HG03066 (cell line): ENCODE measurements around the gene GRIA3.
"Not testable (repeated sequence)": the region's sequence is repeated elsewhere in the genome, so short reads cannot be mapped to it uniquely, and the experiment has no call there.

ENCODE experiments used
- ATAC-seq: cut with Tn5 transposase; IDR thresholded peaks from one replicate; pipeline ENCODE4 v1.9.1; 2021; ENCODE audit warnings: low read depth; ENCODE audit not compliant: unreplicated experiment

The GRIA3 gene

GRCh38 chrX:123337886-123338639, 154.0 kb downstream of the GRIA3 start:
- no peak for ATAC-seq

- ATAC-seq: no peak
Observed at GRCh38 chrX:123339221-123339905, 155.3 kb downstream of the GRIA3 start.

- no peak for ATAC-seq
Observed at GRCh38 chrX:123340696-123341095, 156.6 kb downstream of the GRIA3 start.

GRCh38 chrX:123348468-123348867, 164.4 kb downstream of the GRIA3 start:
- no peak for ATAC-seq

- ATAC-seq: no peak
Observed at GRCh38 chrX:123350226-123350625, 166.1 kb downstream of the GRIA3 start.

GRCh38 chrX:123357941-123358340, 173.9 kb downstream of the GRIA3 start:
- peak; percentile 93 for ATAC-seq

GRCh38 chrX:123358457-123358856, 174.4 kb downstream of the GRIA3 start:
- ATAC-seq: no peak

GRCh38 chrX:123361371-123361770, 177.3 kb downstream of the GRIA3 start:
- no peak for ATAC-seq

- ATAC-seq: not testable (repeated sequence)
Observed at GRCh38 chrX:123386196-123386595, 202.1 kb downstream of the GRIA3 start.

- ATAC-seq: no peak
Observed at GRCh38 chrX:123392921-123393320, 208.8 kb downstream of the GRIA3 start.

- ATAC-seq: no peak
Observed at GRCh38 chrX:123399709-123400108, 215.6 kb downstream of the GRIA3 start.

GRCh38 chrX:123405231-123405630, 221.2 kb downstream of the GRIA3 start:
- ATAC-seq: no peak

GRCh38 chrX:123408821-123409737, 225.0 kb downstream of the GRIA3 start:
- no peak for ATAC-seq

GRCh38 chrX:123422875-123423274, 238.8 kb downstream of the GRIA3 start:
- ATAC-seq: no peak

- peak; percentile 94 for ATAC-seq
Observed at GRCh38 chrX:123424546-123424945, 240.5 kb downstream of the GRIA3 start.

- no peak for ATAC-seq
Observed at GRCh38 chrX:123425471-123425870, 241.4 kb downstream of the GRIA3 start.

GRCh38 chrX:123425904-123426303, 241.8 kb downstream of the GRIA3 start:
- no peak for ATAC-seq

- no peak for ATAC-seq
Observed at GRCh38 chrX:123432361-123433150, 248.5 kb downstream of the GRIA3 start.

GRCh38 chrX:123436512-123437136, 252.5 kb downstream of the GRIA3 start:
- ATAC-seq: no peak

- not testable (repeated sequence) for ATAC-seq
Observed at GRCh38 chrX:123439926-123440325, 255.8 kb downstream of the GRIA3 start.
